GM12878 (cell line): Measurements from ENCODE around the gene FMNL3. TPM values are rescaled to one million over a fixed set of nuclear protein-coding genes. Genes with fewer than 3 reads are reported as not detected.

ENCODE experiments used
- BACH1 ChIP-seq: fragments of 450-650 bp; IDR thresholded peaks from 2 replicates; pipeline ENCODE4 v1.6.1; 2017; ENCODE audit warnings: mild to moderate bottlenecking, borderline replicate concordance
- CTCF ChIP-seq, 3 experiments: IDR thresholded peaks in 2 of 3; conservative IDR thresholded peaks in 1 of 3; 2 replicates each; pipeline ENCODE4 v1.5.1; 2011; ENCODE audit warnings: low read depth in 3 of 3, low read length in 3 of 3, mild to moderate bottlenecking in 3 of 3, control low read depth in 2 of 3, moderate library complexity in 2 of 3, inconsistent platforms in 1 of 3, mixed read lengths in 1 of 3; ENCODE audit not compliant: control insufficient read depth in 2 of 3, insufficient read depth in 1 of 3; ENCODE audit errors: extremely low read depth in 1 of 3
- DPF2 ChIP-seq: fragments of 450-650 bp; IDR thresholded peaks from 2 replicates; pipeline ENCODE4 v1.6.1; 2017; ENCODE audit warnings: mild to moderate bottlenecking
- EED ChIP-seq: sonication (generic); IDR thresholded peaks from 2 replicates; pipeline ENCODE4 v1.6.1; 2016; ENCODE audit warnings: antibody characterized with exemption, low read depth
- ELK1 ChIP-seq: IDR thresholded peaks from 2 replicates; pipeline ENCODE4 v1.6.1; 2012; ENCODE audit warnings: low read depth, low read length, improper control_type of control experiment
- GATAD2B ChIP-seq: fragments of 450-650 bp; conservative IDR thresholded peaks from 2 replicates; pipeline ENCODE4 v1.6.1; 2017; ENCODE audit warnings: low read depth, mild to moderate bottlenecking, moderate library complexity
- HCFC1 ChIP-seq: fragments of 150-350 bp; IDR thresholded peaks from 2 replicates; pipeline ENCODE4 v1.6.1; 2014; ENCODE audit warnings: low read length
- IKZF1 ChIP-seq: fragments of 450-650 bp; conservative IDR thresholded peaks from 2 replicates; pipeline ENCODE4 v1.6.1; 2017; ENCODE audit warnings: antibody characterized with exemption, mild to moderate bottlenecking
- MEF2B ChIP-seq: fragments of 450-650 bp; IDR thresholded peaks from 2 replicates; pipeline ENCODE4 v1.6.1; 2018; ENCODE audit warnings: mild to moderate bottlenecking, moderate library complexity; ENCODE audit not compliant: partially characterized antibody, poor library complexity, severe bottlenecking
- MYC ChIP-seq: IDR thresholded peaks from 2 replicates; pipeline ENCODE4 v1.6.1; 2011; ENCODE audit warnings: mild to moderate bottlenecking, low read length, moderate library complexity, inconsistent platforms; ENCODE audit not compliant: insufficient read depth, insufficient replicate concordance, insufficient read length, severe bottlenecking
- POLR2A ChIP-seq: IDR thresholded peaks from 2 replicates; pipeline ENCODE4 v1.6.1; 2011; ENCODE audit warnings: low read depth, mild to moderate bottlenecking, low read length
- POLR2AphosphoS5 ChIP-seq: IDR thresholded peaks from 2 replicates; pipeline ENCODE4 v1.6.1; 2011; ENCODE audit warnings: mild to moderate bottlenecking, low read length, inconsistent platforms
- POU2F2 ChIP-seq: IDR thresholded peaks from 3 replicates; pipeline ENCODE4 v1.6.1; 2011; ENCODE audit warnings: low read depth, mild to moderate bottlenecking, low read length, borderline replicate concordance
- RFX5 ChIP-seq: IDR thresholded peaks from 2 replicates; pipeline ENCODE4 v1.6.1; 2011; ENCODE audit warnings: low read depth, low read length, improper control_type of control experiment
- SREBF2 ChIP-seq: IDR thresholded peaks from 2 replicates; pipeline ENCODE4 v1.6.1; 2012; ENCODE audit warnings: mild to moderate bottlenecking, low read length
- SUPT20H ChIP-seq: IDR thresholded peaks from 2 replicates; pipeline ENCODE4 v1.6.1; 2011; ENCODE audit warnings: low read depth, mild to moderate bottlenecking, low read length, moderate library complexity, borderline replicate concordance; ENCODE audit not compliant: control insufficient read depth
- TAF1 ChIP-seq: IDR thresholded peaks from 2 replicates; pipeline ENCODE4 v1.6.1; 2011; ENCODE audit warnings: mild to moderate bottlenecking, low read depth, low read length, borderline replicate concordance
- TBL1XR1 ChIP-seq: IDR thresholded peaks from 2 replicates; pipeline ENCODE4 v1.6.1; 2012; ENCODE audit warnings: low read depth, low read length, improper control_type of control experiment
- TCF12 ChIP-seq: IDR thresholded peaks from 2 replicates; pipeline ENCODE4 v1.6.1; 2011; ENCODE audit warnings: low read depth, mild to moderate bottlenecking, low read length
- TCF3 ChIP-seq: IDR thresholded peaks from 2 replicates; pipeline ENCODE4 v1.6.1; 2012; ENCODE audit warnings: low read depth, mild to moderate bottlenecking, low read length, borderline replicate concordance; ENCODE audit not compliant: insufficient read depth
- USF1 ChIP-seq: IDR thresholded peaks from 2 replicates; pipeline ENCODE4 v1.6.1; 2011; ENCODE audit warnings: borderline replicate concordance, low read depth, mild to moderate bottlenecking, moderate library complexity, mixed read lengths, low read length; ENCODE audit not compliant: insufficient read depth; ENCODE audit errors: extremely low read length
- ZBTB4 ChIP-seq: fragments of 450-650 bp; formaldehyde crosslinking; IDR thresholded peaks from 2 replicates; pipeline ENCODE4 v1.4.0; 2022; ENCODE audit warnings: mild to moderate bottlenecking, moderate library complexity
- ZNF274 ChIP-seq: IDR thresholded peaks from one replicate; pipeline ENCODE4 v1.8.0; 2011; ENCODE audit not compliant: insufficient read length, insufficient read depth
- ZNF384 ChIP-seq: IDR thresholded peaks from 2 replicates; pipeline ENCODE4 v1.6.1; 2012; ENCODE audit warnings: low read depth, mild to moderate bottlenecking, low read length, improper control_type of control experiment, borderline replicate concordance
- polyA plus RNA-seq, 11 experiments: library from polyadenylated mRNA; depleted of rRNA in 4 of 11; unstranded in 6 of 11; stranded (reverse) in 5 of 11; fragments of >200 nt; fragmentation: Nextera tagmentation in 4 of 11; fragmentation: Illumina TruSeq in 1 of 11; extraction: Ambion mirVana in 4 of 11; extraction: Trizol in 1 of 11; gene quantifications; 1 replicate in 1 of 11; 2 replicates in 10 of 11; pipeline versions ENCODE4 v1.2.1 to v1.2.3, GENCODE V29; 2011 to 2016; ENCODE audit warnings: inconsistent platforms in 2 of 11, missing spikeins in 2 of 11, low read depth in 1 of 11
- total RNA-seq, 4 experiments: library from RNA; depleted of rRNA in 3 of 4; stranded (reverse); fragments of >200 nt in 3 of 4; fragmentation: Illumina TruSeq in 1 of 4; extraction: Trizol in 1 of 4; gene quantifications; 2 replicates each; pipeline versions ENCODE4 v1.2.1 to v1.2.3, GENCODE V29; 2013 to 2021

FMNL3 gene
- total and polyA plus RNA-seq, 10 of the 15 experiments (the other 5 are each of a cell fraction or from before 2014, with no cell fraction given): 3.0 to 64.9 (median 30.9) TPM

GRCh38 chr12:49705479-49706134 lies 1.6 kb downstream of the FMNL3 start (continued):
- TF ChIP-seq ZBTB4 (no peak), EED (peak; percentile 82), POU2F2 (peak; percentile 64; the same call in 2 of the 3 replicates), ZNF384 (no peak), TAF1 (peak; percentile 71; the same call in 1 of the 2 replicates), MEF2B (peak; percentile 70), IKZF1 (peak; percentile 75; the same call in 1 of the 2 replicates), ZNF274 (no peak), POLR2AphosphoS5 (peak; percentile 96), SREBF2 (no peak), MYC (no peak), RFX5 (no peak), BACH1 (peak; percentile 65), TCF3 (0 out of 2 replicates have a peak, but pooled peaks have one; percentile 24), HCFC1 (no peak), GATAD2B (0 out of 2 replicates have a peak, but pooled peaks have one; percentile 28), TCF12 (no peak), SUPT20H (no peak), POLR2A (peak; percentile 80), DPF2 (0 out of 2 replicates have a peak, but pooled peaks have one; percentile 41), USF1 (no peak), ELK1 (no peak), CTCF (IDR thresholded peaks at IDR 0.05 in 2 of 3, conservative IDR thresholded peaks at IDR 0.05 in 1 of 3; ENCODE audit: control insufficient read depth in 2 of 3, extremely low read depth in 1 of 3, insufficient read depth in 1 of 3, low read depth in 3 of 3, low read length in 3 of 3) (peak in 1 of 3 experiments; percentile 28; a peak in 1 of 6 replicates), TBL1XR1 (0 out of 2 replicates have a peak, but pooled peaks have one; percentile 30)
